AG04450 (cell line): ENCODE measurements around the gene TOMM70. TPM values are rescaled to one million over a fixed set of nuclear protein-coding genes. Genes with fewer than 3 reads are reported as not detected.
A peak's percentile ranks its signal among the peaks of the same experiment; 100 is the strongest.

Source experiments
- CTCF ChIA-PET: fragments of 300-600, 350-600 bp; formaldehyde crosslinking; extraction: SDS; loops from one replicate; lab custom pipeline; 2022; ENCODE audit warnings: antibody characterized with exemption, inconsistent platforms; lab: Charles Lee
- POLR2A ChIA-PET: fragments of 350-600 bp; formaldehyde crosslinking; extraction: SDS; loops from one replicate; lab custom pipeline; 2021; ENCODE audit warnings: antibody characterized with exemption, inconsistent platforms; lab: Yijun Ruan, JAX
- DNase-seq: peaks from one replicate; pipeline ENCODE4 v3.0.0-alpha.2; 2011; ENCODE audit warnings: low read depth, low spot score
- H3K27ac ChIP-seq: one replicate; pipeline ENCODE4 v1.5.1; 2012; ENCODE audit warnings: low read depth, low read length, control low read depth
- H3K27me3 ChIP-seq: one replicate; pipeline ENCODE4 v1.6.0; 2012; ENCODE audit warnings: low read length; ENCODE audit not compliant: control insufficient read depth, insufficient read depth
- H3K4me3 ChIP-seq: 2 replicates; pipeline ENCODE4 v1.5.1; 2011; ENCODE audit warnings: mild to moderate bottlenecking, low read depth, low read length, control low read depth
- H3K9me3 ChIP-seq: 2 replicates; pipeline ENCODE4 v1.5.1; 2012; ENCODE audit warnings: low read length; ENCODE audit not compliant: control insufficient read depth, insufficient read depth
- polyA plus RNA-seq: library from polyadenylated mRNA; depleted of rRNA; stranded (reverse); fragments of >200 nt; gene quantifications from 2 replicates; pipeline ENCODE4 v1.2.3, GENCODE V29; 2011
- TF ChIP-seq, protein P1 (sequence below): IDR thresholded peaks from 2 replicates; pipeline ENCODE4 v1.5.1; 2011; ENCODE audit warnings: low read depth, low read length, control low read depth, inconsistent platforms

The TOMM70 gene
- polyA plus RNA-seq, 1 experiment, result 53.7 TPM

DNA sequence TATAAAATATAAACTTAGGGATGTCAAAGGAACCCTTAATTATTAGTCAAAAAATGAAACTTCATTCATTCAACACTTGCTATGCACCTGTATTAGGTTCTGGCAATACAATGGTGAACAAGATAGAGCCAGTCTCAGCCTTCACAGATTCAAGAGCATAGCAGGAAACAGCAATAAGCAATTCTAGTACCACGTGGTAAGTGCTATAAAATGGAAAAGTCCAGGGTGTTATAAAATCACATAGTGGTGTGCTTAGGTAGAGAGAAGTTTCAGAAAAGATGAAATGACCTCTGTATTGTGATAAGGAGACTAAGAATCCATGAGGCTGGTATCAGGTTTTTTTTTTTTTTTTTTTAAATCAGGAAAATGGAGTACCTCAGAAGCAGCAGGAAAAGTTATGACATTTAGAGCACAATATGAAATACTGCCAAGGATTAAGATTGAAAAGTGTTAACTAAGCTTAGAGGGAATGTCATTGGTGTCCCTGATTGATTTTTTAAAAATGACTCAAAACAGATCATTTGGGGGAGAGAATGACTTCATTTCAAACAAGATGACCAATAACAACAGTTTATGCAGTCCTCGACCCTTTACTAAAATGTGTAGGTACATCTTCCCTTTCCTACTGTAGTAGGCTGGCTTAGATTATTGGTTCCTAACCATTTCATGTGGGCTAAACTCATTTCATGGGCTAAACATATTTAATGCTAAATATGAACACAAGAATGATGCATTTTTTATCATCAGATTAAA lies 5.0 kb downstream of the TOMM70 start:
- CTCF ChIA-PET, result no interaction called here
- POLR2A ChIA-PET, result no interaction called here
- no peaks in the 10 kb centered on the region; the same call in 1 of the 2 replicates for H3K9me3 ChIP-seq

DNA sequence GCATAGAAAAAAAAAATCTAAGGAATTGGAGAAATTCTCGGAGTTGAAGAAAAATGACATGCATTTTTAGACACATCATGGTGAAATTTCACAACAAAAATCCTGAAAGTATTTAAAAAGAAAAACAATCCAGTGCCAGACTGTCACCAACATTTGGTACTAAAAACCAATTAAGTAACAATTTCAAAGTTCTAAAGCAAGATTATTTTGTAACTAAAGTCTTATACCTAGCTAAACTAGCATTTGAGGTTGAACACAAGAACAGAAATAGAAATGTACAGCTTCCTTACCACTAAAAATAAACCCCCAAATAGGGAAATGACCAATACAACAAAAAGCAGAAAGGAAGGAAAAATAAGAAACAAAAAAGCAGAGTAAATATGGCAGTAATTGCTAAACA lies 11.9 kb downstream of the TOMM70 start:
- POLR2A ChIA-PET, result no interaction called here
- H3K4me3 ChIP-seq, result no peak overlapping the region
- CTCF ChIA-PET, result no interaction called here

More for the DNA sequence above, 5.0 kb downstream of the TOMM70 start:
- Histone ChIP-seq H3K4me3 (no peak overlapping the region), H3K27ac (no peak overlapping the region), H3K27me3 (no peaks in the 10 kb centered on the region)
- TF ChIP-seq, protein P1, sequence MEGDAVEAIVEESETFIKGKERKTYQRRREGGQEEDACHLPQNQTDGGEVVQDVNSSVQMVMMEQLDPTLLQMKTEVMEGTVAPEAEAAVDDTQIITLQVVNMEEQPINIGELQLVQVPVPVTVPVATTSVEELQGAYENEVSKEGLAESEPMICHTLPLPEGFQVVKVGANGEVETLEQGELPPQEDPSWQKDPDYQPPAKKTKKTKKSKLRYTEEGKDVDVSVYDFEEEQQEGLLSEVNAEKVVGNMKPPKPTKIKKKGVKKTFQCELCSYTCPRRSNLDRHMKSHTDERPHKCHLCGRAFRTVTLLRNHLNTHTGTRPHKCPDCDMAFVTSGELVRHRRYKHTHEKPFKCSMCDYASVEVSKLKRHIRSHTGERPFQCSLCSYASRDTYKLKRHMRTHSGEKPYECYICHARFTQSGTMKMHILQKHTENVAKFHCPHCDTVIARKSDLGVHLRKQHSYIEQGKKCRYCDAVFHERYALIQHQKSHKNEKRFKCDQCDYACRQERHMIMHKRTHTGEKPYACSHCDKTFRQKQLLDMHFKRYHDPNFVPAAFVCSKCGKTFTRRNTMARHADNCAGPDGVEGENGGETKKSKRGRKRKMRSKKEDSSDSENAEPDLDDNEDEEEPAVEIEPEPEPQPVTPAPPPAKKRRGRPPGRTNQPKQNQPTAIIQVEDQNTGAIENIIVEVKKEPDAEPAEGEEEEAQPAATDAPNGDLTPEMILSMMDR, result no peak
- DNase-seq, result no peak

DNA sequence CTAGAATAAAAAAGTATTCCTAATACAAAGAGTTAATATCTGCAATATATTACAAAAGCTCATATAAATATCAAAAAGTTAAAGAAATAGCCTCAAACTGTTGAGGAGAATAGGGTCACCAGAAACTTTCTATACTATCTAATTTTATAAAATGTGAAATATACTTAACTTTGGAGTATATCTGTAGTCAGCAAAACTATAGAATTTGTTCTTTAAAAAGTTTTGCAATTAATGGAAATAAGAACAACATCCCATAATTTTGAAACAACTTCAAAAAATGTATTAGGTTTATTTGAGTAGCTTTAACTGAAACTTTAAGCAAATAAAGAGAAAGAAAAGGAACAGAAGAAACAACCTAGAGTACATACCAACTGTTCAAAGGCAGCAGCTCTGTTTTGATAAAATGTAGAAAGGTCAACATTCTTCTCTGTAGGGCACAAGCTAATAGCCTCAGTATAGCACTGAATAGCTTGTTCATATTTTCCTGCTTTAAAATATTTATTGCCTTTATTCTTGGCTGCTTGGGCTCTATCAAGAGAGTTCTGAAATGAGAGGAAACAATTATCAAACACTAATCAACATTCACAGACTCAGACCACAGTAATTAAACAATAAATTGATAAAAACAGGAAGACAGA lies 14.3 kb downstream of the TOMM70 start:
- DNase-seq, result no peak
- peaks cover 4% of the 10 kb centered on the region; the same call in 1 of the 2 replicates for H3K9me3 ChIP-seq
- TF ChIP-seq, protein P1, result no peak
- H3K4me3 ChIP-seq, result no peak overlapping the region
- CTCF ChIA-PET, result interaction anchor here (0.6 to 1.6 kb wide), 4 partner anchors 8 to 203 kb away, joined by 3 to 6 read pairs (median 4); partner anchors contain the start of gene LNP1
- no peaks in the 10 kb centered on the region for H3K27me3 ChIP-seq
- H3K27ac ChIP-seq, result no peak overlapping the region
- POLR2A ChIA-PET, result interaction anchor here (0.6 to 4.4 kb wide), 3 partner anchors 12 to 17 kb away, joined by 3 to 39 read pairs (median 5); partner anchors contain the start of genes LNP1 and TOMM70

More for the DNA sequence above, 11.9 kb downstream of the TOMM70 start:
- TF ChIP-seq, protein P1, result no peak
- no peak for DNase-seq
- no peaks in the 10 kb centered on the region for H3K27me3 ChIP-seq
- no peak overlapping the region for H3K27ac ChIP-seq
- peaks cover 4% of the 10 kb centered on the region; the same call in 1 of the 2 replicates for H3K9me3 ChIP-seq

DNA sequence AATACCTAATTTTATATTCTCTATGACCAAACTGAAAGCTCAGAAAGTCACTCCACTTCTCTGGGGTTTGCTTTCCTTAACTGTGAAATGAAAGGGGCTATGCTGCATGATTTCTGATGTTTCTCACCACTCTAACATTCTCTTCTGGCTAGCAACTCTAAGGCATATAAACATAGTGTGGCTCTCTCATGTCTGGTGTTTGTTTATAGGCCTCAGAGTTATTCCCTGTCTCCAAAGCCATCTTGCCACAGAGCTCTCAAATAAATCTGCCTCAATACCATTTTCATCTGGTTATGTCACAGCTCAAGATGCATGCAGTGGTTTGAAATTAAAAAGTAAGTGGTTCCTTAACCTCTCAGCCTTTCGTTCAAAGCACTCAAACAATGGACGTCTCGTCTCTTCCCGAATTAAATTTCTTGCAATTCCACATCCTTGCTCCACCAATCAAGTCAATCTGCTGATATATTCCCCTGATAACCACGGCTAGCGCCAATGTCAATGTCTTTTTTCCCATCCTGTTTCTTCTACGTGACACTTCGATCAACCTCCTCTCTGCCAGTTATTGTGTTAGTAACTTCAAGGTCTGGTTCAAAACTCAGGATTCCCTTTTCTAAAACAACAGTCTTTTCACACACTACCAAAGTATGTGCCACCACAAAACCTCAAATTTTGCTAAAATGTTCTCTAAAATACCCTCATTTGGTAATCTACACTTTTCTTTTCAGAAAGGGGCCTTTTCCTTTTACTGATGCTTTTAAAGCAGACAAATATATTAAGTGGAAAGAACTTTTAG lies 16.0 kb downstream of the TOMM70 start:
- Histone ChIP-seq H3K27ac (no peak overlapping the region), H3K9me3 (peaks cover 4% of the 10 kb centered on the region; the same call in 1 of the 2 replicates), H3K4me3 (no peak overlapping the region), H3K27me3 (no peaks in the 10 kb centered on the region)
- ChIA-PET CTCF (no interaction called here), POLR2A (interaction anchor here (1.2 to 4.4 kb wide), 3 partner anchors 13 to 116 kb away, joined by 3 to 39 read pairs (median 4); partner anchors contain the start of genes LNP1 and TOMM70)
- DNase-seq, result peak; percentile 34
- TF ChIP-seq, protein P1, result no peak
